ENCODE results near the gene NOL4L. TPM values are rescaled to one million over a fixed set of nuclear protein-coding genes. Genes with fewer than 3 reads are reported as not detected.

NOL4L gene
- total and polyA plus RNA-seq, 4 donors: 7.9 to 20.6 (median 12.2) TPM

- DNase-seq: no peak
- H3K4me1 ChIP-seq (ENCODE audit: control insufficient read depth in 5 of 5, insufficient read depth in 5 of 5, low read length in 5 of 5): peaks cover 0 to 15% (median 9%) of the 10 kb centered on the region in 5 donors
- 65 to 76% methylated on average over 9 of the region's 9 CpGs for WGBS, 2 donors
- H3K36me3 ChIP-seq (ENCODE audit: control insufficient read depth in 4 of 4, insufficient read depth in 4 of 4, low read length in 4 of 4): peaks cover 0 to 64% (median 22%) of the 10 kb centered on the region in 4 donors
- no peaks in the 10 kb centered on the region for H3K27me3 ChIP-seq (ENCODE audit: control insufficient read depth in 3 of 3, insufficient read depth in 3 of 3, low read length in 2 of 3)
- H3K27ac ChIP-seq (ENCODE audit: low read depth in 1 of 2, low read length in 1 of 2): peak overlapping the region in 1 of 2 donors; percentile 23
- no peak for TF ChIP-seq CTCF (IDR thresholded peaks at IDR 0.05; ENCODE audit: control extremely low read depth, extremely low read depth)
- ATAC-seq (ENCODE audit: insufficient read depth, low FRiP score): no peak
- H3K4me3 ChIP-seq: no peak overlapping the region
- no peaks in the 10 kb centered on the region for H3K9me3 ChIP-seq (ENCODE audit: control insufficient read depth in 4 of 4, insufficient read depth in 3 of 4, low read length in 3 of 4)
- no peak overlapping the region for H3K9ac ChIP-seq (ENCODE audit: insufficient read depth in 1 of 2, low read length in 2 of 2)
These were observed 134.6 kb downstream of the NOL4L start for GRCh38 chr20:32450484-32451061.

- peak in 1 of 3 donors; percentile 6 for DNase-seq
- 33 to 45% methylated on average over 8 of the region's 8 CpGs for WGBS, 2 donors
These were observed 135.2 kb downstream of the NOL4L start for GRCh38 chr20:32449890-32450401.

GRCh38 chr20:32449057-32449889, 135.9 kb downstream of the NOL4L start:
- 50 to 61% methylated on average over 9 of the region's 9 CpGs for WGBS, 2 donors
- H3K4me1 ChIP-seq (ENCODE audit: control insufficient read depth in 5 of 5, insufficient read depth in 5 of 5, low read length in 5 of 5): peaks cover 0 to 20% (median 15%) of the 10 kb centered on the region in 5 donors
- TF ChIP-seq CTCF (IDR thresholded peaks at IDR 0.05; ENCODE audit: control extremely low read depth, extremely low read depth): no peak
- H3K9me3 ChIP-seq (ENCODE audit: control insufficient read depth in 4 of 4, insufficient read depth in 3 of 4, low read length in 3 of 4): no peaks in the 10 kb centered on the region
- no peak for ATAC-seq (ENCODE audit: insufficient read depth, low FRiP score)
- peak overlapping the region in 1 of 2 donors; percentile 25 for H3K9ac ChIP-seq (ENCODE audit: insufficient read depth in 1 of 2, low read length in 2 of 2)
- H3K27ac ChIP-seq (ENCODE audit: low read depth in 1 of 2, low read length in 1 of 2): no peak overlapping the region
- H3K36me3 ChIP-seq (ENCODE audit: control insufficient read depth in 4 of 4, insufficient read depth in 4 of 4, low read length in 4 of 4): peaks cover 0 to 67% (median 18%) of the 10 kb centered on the region in 4 donors
- no peak overlapping the region for H3K4me3 ChIP-seq
- no peaks in the 10 kb centered on the region for H3K27me3 ChIP-seq (ENCODE audit: control insufficient read depth in 3 of 3, insufficient read depth in 3 of 3, low read length in 2 of 3)
- peak in 1 of 3 donors; percentile 10 for DNase-seq

More at GRCh38 chr20:32449890-32450401, 135.2 kb downstream of the NOL4L start:
- H3K4me3 ChIP-seq: no peak overlapping the region
- peaks cover 0 to 65% (median 20%) of the 10 kb centered on the region in 4 donors for H3K36me3 ChIP-seq (ENCODE audit: control insufficient read depth in 4 of 4, insufficient read depth in 4 of 4, low read length in 4 of 4)
- TF ChIP-seq CTCF (IDR thresholded peaks at IDR 0.05; ENCODE audit: control extremely low read depth, extremely low read depth): no peak
- H3K9me3 ChIP-seq (ENCODE audit: control insufficient read depth in 4 of 4, insufficient read depth in 3 of 4, low read length in 3 of 4): no peaks in the 10 kb centered on the region
- no peaks in the 10 kb centered on the region for H3K27me3 ChIP-seq (ENCODE audit: control insufficient read depth in 3 of 3, insufficient read depth in 3 of 3, low read length in 2 of 3)
- H3K4me1 ChIP-seq (ENCODE audit: control insufficient read depth in 5 of 5, insufficient read depth in 5 of 5, low read length in 5 of 5): peaks cover 0 to 18% (median 15%) of the 10 kb centered on the region in 5 donors
- H3K27ac ChIP-seq (ENCODE audit: low read depth in 1 of 2, low read length in 1 of 2): no peak overlapping the region
- ATAC-seq (ENCODE audit: insufficient read depth, low FRiP score): no peak
- no peak overlapping the region for H3K9ac ChIP-seq (ENCODE audit: insufficient read depth in 1 of 2, low read length in 2 of 2)

Data from lung (tissue), 12 donors.